Measurements from ENCODE around the gene ZDHHC22.

The ZDHHC22 gene

GRCh38 chr14:77102154-77102553, 39.4 kb downstream of the ZDHHC22 start:
- no peak for DNase-seq

GRCh38 chr14:77100961-77101360, 40.6 kb downstream of the ZDHHC22 start:
- DNase-seq, result no peak

GRCh38 chr14:77099425-77100167, 42.0 kb downstream of the ZDHHC22 start:
- peak in 1 of 2 experiments; percentile 7 for DNase-seq

- DNase-seq, result no peak
These were observed 42.9 kb downstream of the ZDHHC22 start for GRCh38 chr14:77098529-77099353.

GRCh38 chr14:77097700-77098528, 43.7 kb downstream of the ZDHHC22 start, which contains the start of gene CIPC:
Gene CIPC (plus strand): TSS chr14:77098258. CDS start chr14:77105709, 7,451 bp downstream.
- DNase-seq, result peak; percentile 94 to 99

GRCh38 chr14:77097006-77097699, 44.4 kb downstream of the ZDHHC22 start:
- DNase-seq, result peak in 1 of 2 experiments; percentile 56

GRCh38 chr14:77094672-77095284, 46.8 kb downstream of the ZDHHC22 start:
- peak; percentile 58 to 72 for DNase-seq

- DNase-seq, result no peak
These were observed 48.9 kb downstream of the ZDHHC22 start for GRCh38 chr14:77092676-77093075.

- DNase-seq, result no peak
These were observed 50.1 kb downstream of the ZDHHC22 start for GRCh38 chr14:77091518-77091917.

- DNase-seq, result no peak
These were observed 52.9 kb downstream of the ZDHHC22 start for GRCh38 chr14:77088645-77089044.

GRCh38 chr14:77088219-77088618, 53.4 kb downstream of the ZDHHC22 start:
- no peak for DNase-seq

GRCh38 chr14:77087631-77088030, 54.0 kb downstream of the ZDHHC22 start:
- DNase-seq, result no peak

GRCh38 chr14:77086951-77087350, 54.6 kb downstream of the ZDHHC22 start:
- no peak for DNase-seq

GRCh38 chr14:77086017-77086727, 55.4 kb downstream of the ZDHHC22 start:
- no peak for DNase-seq

GRCh38 chr14:77085538-77085937, 56.1 kb downstream of the ZDHHC22 start:
- no peak for DNase-seq

GRCh38 chr14:77084985-77085384, 56.6 kb downstream of the ZDHHC22 start:
- no peak for DNase-seq

- no peak for DNase-seq
These were observed 58.5 kb downstream of the ZDHHC22 start for GRCh38 chr14:77083082-77083481.

GRCh38 chr14:77082356-77082755, 59.2 kb downstream of the ZDHHC22 start:
- DNase-seq, result no peak
